ENCODE measurements around the gene DACT2. TPM values are rescaled to one million over a fixed set of nuclear protein-coding genes. Genes with fewer than 3 reads are reported as not detected.

Gene DACT2
- total RNA-seq, 6 experiments from 2014 or later: 0.29 to 0.99 (median 0.86) TPM; not detected in 1

DNA sequence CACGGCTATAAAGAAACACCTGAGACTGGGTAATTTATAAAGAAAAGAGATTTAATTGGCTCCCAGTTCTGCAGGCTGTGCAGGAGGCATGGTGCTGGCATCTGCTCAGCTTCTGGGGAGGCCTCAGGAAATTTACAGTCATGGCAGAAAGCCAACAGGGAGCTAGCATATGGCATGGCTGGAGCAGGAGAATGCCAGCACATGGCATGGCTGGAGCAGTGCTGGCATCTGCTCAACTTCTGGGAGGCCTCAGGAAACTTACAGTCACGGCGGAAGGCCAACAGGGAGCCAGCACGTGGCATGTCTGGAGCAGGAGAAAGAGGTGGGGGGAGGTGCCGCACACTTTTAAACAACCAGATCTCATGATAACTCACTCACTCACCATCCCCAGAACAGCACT, 32.5 kb upstream of the DACT2 start:
- WGBS (ENCODE audit: insufficient coverage, low coverage, low lambda C conversion rate, missing lambda C conversion rate): 77% methylated on average over 4 of the region's 5 CpGs
- DNase-seq: no peak
- Histone ChIP-seq H3K4me3 (no peak overlapping the region), H3K27me3 (no peaks in the 10 kb centered on the region), H3K36me3 (no peaks in the 10 kb centered on the region), H3K27ac (no peak overlapping the region), H3K9me3 (no peaks in the 10 kb centered on the region), H3K4me1 (no peaks in the 10 kb centered on the region)
- no peak for ATAC-seq
- intact Hi-C loops (cut with DNase I): loop anchor here in 1 of 2 donors (10.0 kb wide), 1 partner anchor 197 kb away; no protein-coding TSS in a partner anchor
- no peak for TF ChIP-seq POLR2A (IDR thresholded peaks at IDR 0.05)
- TF ChIP-seq, protein P1, sequence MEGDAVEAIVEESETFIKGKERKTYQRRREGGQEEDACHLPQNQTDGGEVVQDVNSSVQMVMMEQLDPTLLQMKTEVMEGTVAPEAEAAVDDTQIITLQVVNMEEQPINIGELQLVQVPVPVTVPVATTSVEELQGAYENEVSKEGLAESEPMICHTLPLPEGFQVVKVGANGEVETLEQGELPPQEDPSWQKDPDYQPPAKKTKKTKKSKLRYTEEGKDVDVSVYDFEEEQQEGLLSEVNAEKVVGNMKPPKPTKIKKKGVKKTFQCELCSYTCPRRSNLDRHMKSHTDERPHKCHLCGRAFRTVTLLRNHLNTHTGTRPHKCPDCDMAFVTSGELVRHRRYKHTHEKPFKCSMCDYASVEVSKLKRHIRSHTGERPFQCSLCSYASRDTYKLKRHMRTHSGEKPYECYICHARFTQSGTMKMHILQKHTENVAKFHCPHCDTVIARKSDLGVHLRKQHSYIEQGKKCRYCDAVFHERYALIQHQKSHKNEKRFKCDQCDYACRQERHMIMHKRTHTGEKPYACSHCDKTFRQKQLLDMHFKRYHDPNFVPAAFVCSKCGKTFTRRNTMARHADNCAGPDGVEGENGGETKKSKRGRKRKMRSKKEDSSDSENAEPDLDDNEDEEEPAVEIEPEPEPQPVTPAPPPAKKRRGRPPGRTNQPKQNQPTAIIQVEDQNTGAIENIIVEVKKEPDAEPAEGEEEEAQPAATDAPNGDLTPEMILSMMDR (IDR thresholded peaks at IDR 0.05): no peak

DNA sequence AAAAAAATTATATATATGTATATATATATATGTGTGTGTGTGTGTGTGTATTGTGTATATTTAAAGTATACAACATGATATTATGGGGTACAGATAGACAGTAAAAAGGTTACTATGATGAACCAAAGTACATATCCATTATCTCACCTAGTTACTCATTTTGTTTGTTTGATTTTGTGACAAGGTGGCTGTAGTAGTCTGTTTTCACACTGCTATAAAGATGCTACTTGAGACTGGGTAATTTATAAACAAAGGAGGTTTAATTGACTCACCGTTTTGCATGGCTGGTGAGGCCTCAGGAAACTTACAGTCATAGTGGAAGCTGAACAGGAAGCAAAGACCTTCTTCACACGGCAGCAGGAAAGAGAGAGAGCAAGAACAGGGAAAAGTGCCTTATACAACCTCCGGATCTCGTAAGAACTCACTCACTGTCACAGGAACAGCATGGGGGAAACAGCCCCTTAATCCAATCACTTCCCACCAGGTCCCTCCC, 30.2 kb upstream of the DACT2 start:
- ATAC-seq (no peak), DNase-seq (no peak)
- Histone ChIP-seq H3K4me3 (no peak overlapping the region), H3K4me1 (no peaks in the 10 kb centered on the region), H3K36me3 (no peaks in the 10 kb centered on the region), H3K27ac (no peak overlapping the region), H3K27me3 (no peaks in the 10 kb centered on the region), H3K9me3 (no peaks in the 10 kb centered on the region)
- TF ChIP-seq POLR2A (IDR thresholded peaks at IDR 0.05): no peak
- TF ChIP-seq, protein P1 (IDR thresholded peaks at IDR 0.05): no peak
- WGBS (ENCODE audit: insufficient coverage, low coverage, low lambda C conversion rate, missing lambda C conversion rate): 75% methylated on average over 3 of the region's 4 CpGs
- intact Hi-C loops (cut with DNase I): loop anchor here (10.0 kb wide), 1 partner anchor 195 kb away; no protein-coding TSS in a partner anchor

DNA sequence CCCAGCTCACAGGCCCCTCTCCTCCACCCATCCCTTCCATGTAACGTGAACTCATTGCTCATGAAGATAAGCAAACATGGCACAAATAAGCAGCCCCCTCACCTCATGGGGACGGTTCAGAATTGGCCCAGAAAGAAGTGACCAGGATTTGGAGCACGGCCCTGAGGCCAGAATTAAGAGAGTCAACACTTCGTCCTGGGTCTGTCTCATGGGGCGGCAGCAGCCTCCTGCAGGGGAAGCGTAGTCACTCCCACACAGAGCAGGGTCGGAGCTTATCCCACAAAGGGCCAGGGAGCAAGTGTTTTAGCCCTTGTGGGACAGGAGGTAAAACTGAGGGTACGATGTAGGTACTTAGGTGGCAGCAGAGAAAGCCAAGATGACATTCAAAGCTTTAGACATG, 28.6 kb upstream of the DACT2 start:
- ATAC-seq: no peak
- no peak for DNase-seq
- no peaks in the 10 kb centered on the region for H3K27me3 ChIP-seq
- intact Hi-C loops (cut with DNase I): loop anchor here in 1 of 2 donors (10.0 kb wide), 1 partner anchor 193 kb away; no protein-coding TSS in a partner anchor
- H3K36me3 ChIP-seq: no peaks in the 10 kb centered on the region
- 68% methylated on average over 5 of the region's 8 CpGs for WGBS (ENCODE audit: insufficient coverage, low coverage, low lambda C conversion rate, missing lambda C conversion rate)
- H3K9me3 ChIP-seq: no peaks in the 10 kb centered on the region
- no peak overlapping the region for H3K4me3 ChIP-seq
- no peak overlapping the region for H3K27ac ChIP-seq
- H3K4me1 ChIP-seq: no peaks in the 10 kb centered on the region
- TF ChIP-seq, protein P1 (IDR thresholded peaks at IDR 0.05): no peak
- TF ChIP-seq POLR2A (IDR thresholded peaks at IDR 0.05): no peak

DNA sequence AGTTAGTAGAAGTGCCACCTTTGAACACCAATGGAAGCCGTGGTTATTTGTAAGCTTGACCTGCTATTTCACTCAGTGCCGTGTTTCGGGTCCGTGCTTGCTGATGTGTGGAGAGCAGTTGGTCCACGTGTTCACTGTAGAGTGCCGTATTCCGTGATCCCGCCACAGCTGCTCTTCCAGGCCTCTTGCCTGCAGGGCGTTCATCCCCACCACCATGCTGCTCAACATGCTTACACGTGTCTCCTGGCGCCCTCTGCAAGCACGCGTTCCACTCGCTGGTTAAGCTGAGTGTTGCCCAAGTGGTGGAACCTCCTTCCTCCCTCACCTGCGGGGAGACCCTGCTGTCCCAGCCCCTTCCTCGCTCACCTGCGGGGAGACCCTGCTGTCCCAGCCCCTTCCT, 28.0 kb upstream of the DACT2 start:
- intact Hi-C loops (cut with DNase I): loop anchor here in 1 of 2 donors (10.0 kb wide), 1 partner anchor 193 kb away; no protein-coding TSS in a partner anchor
- H3K27me3 ChIP-seq: no peaks in the 10 kb centered on the region
- TF ChIP-seq POLR2A (IDR thresholded peaks at IDR 0.05): no peak
- TF ChIP-seq, protein P1 (IDR thresholded peaks at IDR 0.05): no peak
- H3K9me3 ChIP-seq: no peaks in the 10 kb centered on the region
- 70% methylated on average over 6 of the region's 17 CpGs for WGBS (ENCODE audit: insufficient coverage, low coverage, low lambda C conversion rate, missing lambda C conversion rate)
- H3K4me1 ChIP-seq: no peaks in the 10 kb centered on the region
- H3K4me3 ChIP-seq: no peak overlapping the region
- H3K27ac ChIP-seq: no peak overlapping the region
- ATAC-seq (no peak), DNase-seq (no peak)
- H3K36me3 ChIP-seq: no peaks in the 10 kb centered on the region

Measured in right lobe of liver (tissue), 6 donors.